Astrocyte (in vitro differentiated cells and primary cell): ENCODE results near the gene PRPH.

Source experiments
- CTCF ChIP-seq: IDR thresholded peaks from 2 replicates; pipeline ENCODE4 v1.5.1; 2011; ENCODE audit warnings: low read depth, mild to moderate bottlenecking, inconsistent platforms, low read length, moderate library complexity; ENCODE audit not compliant: insufficient read depth
- EZH2 ChIP-seq: IDR thresholded peaks from 2 replicates; pipeline ENCODE4 v1.6.1; 2012; ENCODE audit warnings: mild to moderate bottlenecking, low read length, inconsistent platforms; ENCODE audit not compliant: insufficient read depth

GRCh38 chr12:49261721-49262120, 33.2 kb upstream of the PRPH start:
- TF ChIP-seq CTCF, result no peak
- no peak for TF ChIP-seq EZH2
